Measurements from ENCODE around the gene ZIC1.

ZIC1 gene

GRCh38 chr3:147380977-147381376 lies 28.2 kb upstream of the ZIC1 start:
- DNase-seq = no peak

- no peak for DNase-seq
Observed at GRCh38 chr3:147381596-147381995, 27.6 kb upstream of the ZIC1 start.

- no peak for DNase-seq
Observed at GRCh38 chr3:147383617-147384016, 25.5 kb upstream of the ZIC1 start.

GRCh38 chr3:147384210-147385058 lies 24.7 kb upstream of the ZIC1 start:
- no peak for DNase-seq

GRCh38 chr3:147385059-147386012 lies 23.8 kb upstream of the ZIC1 start:
- DNase-seq = no peak

- no peak for DNase-seq
Observed at GRCh38 chr3:147387291-147387884, 21.8 kb upstream of the ZIC1 start.

- DNase-seq = no peak
Observed at GRCh38 chr3:147387885-147388699, 21.1 kb upstream of the ZIC1 start.

- no peak for DNase-seq
Observed at GRCh38 chr3:147388700-147389580, 20.2 kb upstream of the ZIC1 start.

GRCh38 chr3:147389717-147390116 lies 19.4 kb upstream of the ZIC1 start:
- DNase-seq = no peak

- no peak for DNase-seq
Observed at GRCh38 chr3:147390589-147391569, 18.3 kb upstream of the ZIC1 start.

GRCh38 chr3:147391781-147392624 lies 17.2 kb upstream of the ZIC1 start:
- DNase-seq = no peak

- no peak for DNase-seq
Observed at GRCh38 chr3:147392625-147392946, 16.6 kb upstream of the ZIC1 start.

- no peak for DNase-seq
Observed at GRCh38 chr3:147393261-147393942, 15.8 kb upstream of the ZIC1 start.

GRCh38 chr3:147393943-147394883 lies 15.0 kb upstream of the ZIC1 start:
- no peak for DNase-seq

GRCh38 chr3:147394884-147395225 lies 14.3 kb upstream of the ZIC1 start:
- no peak for DNase-seq

- no peak for DNase-seq
Observed at GRCh38 chr3:147395899-147396711, 13.1 kb upstream of the ZIC1 start.

GRCh38 chr3:147396712-147397046 lies 12.5 kb upstream of the ZIC1 start:
- no peak for DNase-seq
